ENCODE measurements around the gene NUP210L.

DNA sequence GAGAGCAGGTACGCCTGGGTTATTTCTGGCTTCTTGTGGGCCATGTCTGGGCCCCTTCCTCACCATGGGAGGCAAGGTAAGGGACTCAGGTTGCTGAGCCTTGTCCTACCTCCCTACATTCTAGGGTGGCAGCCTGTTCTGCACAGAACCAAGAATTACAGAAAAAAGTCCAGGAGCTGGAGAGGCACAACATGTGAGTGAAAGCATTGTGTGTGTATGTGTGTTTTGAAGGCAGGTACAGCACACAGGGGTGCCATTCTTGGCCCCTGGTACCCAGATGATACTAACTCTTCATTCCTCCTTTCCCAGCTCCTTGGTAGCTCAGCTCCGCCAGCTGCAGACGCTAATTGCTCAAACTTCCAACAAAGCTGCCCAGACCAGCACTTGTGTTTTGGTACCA lies 181.8 kb downstream of the NUP210L start:
- TF ChIP-seq, protein P1, sequence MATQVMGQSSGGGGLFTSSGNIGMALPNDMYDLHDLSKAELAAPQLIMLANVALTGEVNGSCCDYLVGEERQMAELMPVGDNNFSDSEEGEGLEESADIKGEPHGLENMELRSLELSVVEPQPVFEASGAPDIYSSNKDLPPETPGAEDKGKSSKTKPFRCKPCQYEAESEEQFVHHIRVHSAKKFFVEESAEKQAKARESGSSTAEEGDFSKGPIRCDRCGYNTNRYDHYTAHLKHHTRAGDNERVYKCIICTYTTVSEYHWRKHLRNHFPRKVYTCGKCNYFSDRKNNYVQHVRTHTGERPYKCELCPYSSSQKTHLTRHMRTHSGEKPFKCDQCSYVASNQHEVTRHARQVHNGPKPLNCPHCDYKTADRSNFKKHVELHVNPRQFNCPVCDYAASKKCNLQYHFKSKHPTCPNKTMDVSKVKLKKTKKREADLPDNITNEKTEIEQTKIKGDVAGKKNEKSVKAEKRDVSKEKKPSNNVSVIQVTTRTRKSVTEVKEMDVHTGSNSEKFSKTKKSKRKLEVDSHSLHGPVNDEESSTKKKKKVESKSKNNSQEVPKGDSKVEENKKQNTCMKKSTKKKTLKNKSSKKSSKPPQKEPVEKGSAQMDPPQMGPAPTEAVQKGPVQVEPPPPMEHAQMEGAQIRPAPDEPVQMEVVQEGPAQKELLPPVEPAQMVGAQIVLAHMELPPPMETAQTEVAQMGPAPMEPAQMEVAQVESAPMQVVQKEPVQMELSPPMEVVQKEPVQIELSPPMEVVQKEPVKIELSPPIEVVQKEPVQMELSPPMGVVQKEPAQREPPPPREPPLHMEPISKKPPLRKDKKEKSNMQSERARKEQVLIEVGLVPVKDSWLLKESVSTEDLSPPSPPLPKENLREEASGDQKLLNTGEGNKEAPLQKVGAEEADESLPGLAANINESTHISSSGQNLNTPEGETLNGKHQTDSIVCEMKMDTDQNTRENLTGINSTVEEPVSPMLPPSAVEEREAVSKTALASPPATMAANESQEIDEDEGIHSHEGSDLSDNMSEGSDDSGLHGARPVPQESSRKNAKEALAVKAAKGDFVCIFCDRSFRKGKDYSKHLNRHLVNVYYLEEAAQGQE (IDR thresholded peaks at IDR 0.05): no peak
- TF ChIP-seq RAD21 (IDR thresholded peaks at IDR 0.05): no peak
- TF ChIP-seq, protein P2, sequence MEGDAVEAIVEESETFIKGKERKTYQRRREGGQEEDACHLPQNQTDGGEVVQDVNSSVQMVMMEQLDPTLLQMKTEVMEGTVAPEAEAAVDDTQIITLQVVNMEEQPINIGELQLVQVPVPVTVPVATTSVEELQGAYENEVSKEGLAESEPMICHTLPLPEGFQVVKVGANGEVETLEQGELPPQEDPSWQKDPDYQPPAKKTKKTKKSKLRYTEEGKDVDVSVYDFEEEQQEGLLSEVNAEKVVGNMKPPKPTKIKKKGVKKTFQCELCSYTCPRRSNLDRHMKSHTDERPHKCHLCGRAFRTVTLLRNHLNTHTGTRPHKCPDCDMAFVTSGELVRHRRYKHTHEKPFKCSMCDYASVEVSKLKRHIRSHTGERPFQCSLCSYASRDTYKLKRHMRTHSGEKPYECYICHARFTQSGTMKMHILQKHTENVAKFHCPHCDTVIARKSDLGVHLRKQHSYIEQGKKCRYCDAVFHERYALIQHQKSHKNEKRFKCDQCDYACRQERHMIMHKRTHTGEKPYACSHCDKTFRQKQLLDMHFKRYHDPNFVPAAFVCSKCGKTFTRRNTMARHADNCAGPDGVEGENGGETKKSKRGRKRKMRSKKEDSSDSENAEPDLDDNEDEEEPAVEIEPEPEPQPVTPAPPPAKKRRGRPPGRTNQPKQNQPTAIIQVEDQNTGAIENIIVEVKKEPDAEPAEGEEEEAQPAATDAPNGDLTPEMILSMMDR (IDR thresholded peaks at IDR 0.05; ENCODE audit: low read depth, low read length, missing input control): no peak
- TF ChIP-seq, protein P3, sequence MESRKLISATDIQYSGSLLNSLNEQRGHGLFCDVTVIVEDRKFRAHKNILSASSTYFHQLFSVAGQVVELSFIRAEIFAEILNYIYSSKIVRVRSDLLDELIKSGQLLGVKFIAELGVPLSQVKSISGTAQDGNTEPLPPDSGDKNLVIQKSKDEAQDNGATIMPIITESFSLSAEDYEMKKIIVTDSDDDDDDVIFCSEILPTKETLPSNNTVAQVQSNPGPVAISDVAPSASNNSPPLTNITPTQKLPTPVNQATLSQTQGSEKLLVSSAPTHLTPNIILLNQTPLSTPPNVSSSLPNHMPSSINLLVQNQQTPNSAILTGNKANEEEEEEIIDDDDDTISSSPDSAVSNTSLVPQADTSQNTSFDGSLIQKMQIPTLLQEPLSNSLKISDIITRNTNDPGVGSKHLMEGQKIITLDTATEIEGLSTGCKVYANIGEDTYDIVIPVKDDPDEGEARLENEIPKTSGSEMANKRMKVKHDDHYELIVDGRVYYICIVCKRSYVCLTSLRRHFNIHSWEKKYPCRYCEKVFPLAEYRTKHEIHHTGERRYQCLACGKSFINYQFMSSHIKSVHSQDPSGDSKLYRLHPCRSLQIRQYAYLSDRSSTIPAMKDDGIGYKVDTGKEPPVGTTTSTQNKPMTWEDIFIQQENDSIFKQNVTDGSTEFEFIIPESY (IDR thresholded peaks at IDR 0.05): no peak
- no peak for TF ChIP-seq TAF1 (conservative IDR thresholded peaks at IDR 0.05)
- TF ChIP-seq JUND (IDR thresholded peaks at IDR 0.05): no peak
- TF ChIP-seq, protein P4, sequence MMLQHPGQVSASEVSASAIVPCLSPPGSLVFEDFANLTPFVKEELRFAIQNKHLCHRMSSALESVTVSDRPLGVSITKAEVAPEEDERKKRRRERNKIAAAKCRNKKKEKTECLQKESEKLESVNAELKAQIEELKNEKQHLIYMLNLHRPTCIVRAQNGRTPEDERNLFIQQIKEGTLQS (IDR thresholded peaks at IDR 0.05): no peak
- no peak for TF ChIP-seq YY1 (IDR thresholded peaks at IDR 0.05)
- TF ChIP-seq, protein P5, sequence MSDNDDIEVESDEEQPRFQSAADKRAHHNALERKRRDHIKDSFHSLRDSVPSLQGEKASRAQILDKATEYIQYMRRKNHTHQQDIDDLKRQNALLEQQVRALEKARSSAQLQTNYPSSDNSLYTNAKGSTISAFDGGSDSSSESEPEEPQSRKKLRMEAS (IDR thresholded peaks at IDR 0.05): no peak

All from liver (tissue), 3 donors.